Neural cell (in vitro differentiated cells): ENCODE data around the gene DHX40.

Experiments
- EZH2 ChIP-seq: fragments of 200-600, 300-800 bp; shearing (Covaris generic), sonication (generic); IDR thresholded peaks from 2 replicates; pipeline ENCODE4 v1.6.1; 2014; ENCODE audit warnings: antibody characterized with exemption, low read length, borderline replicate concordance, mild to moderate bottlenecking; ENCODE audit not compliant: insufficient read depth, poor library complexity, severe bottlenecking
- POLR2AphosphoS5 ChIP-seq: IDR thresholded peaks from 2 replicates; pipeline ENCODE4 v1.6.1; 2012
- SMC3 ChIP-seq: fragments of 450-650 bp; conservative IDR thresholded peaks from 2 replicates; pipeline ENCODE4 v1.6.1; 2014; ENCODE audit warnings: antibody characterized with exemption, mild to moderate bottlenecking, moderate library complexity; ENCODE audit not compliant: poor library complexity
- TAF1 ChIP-seq: IDR thresholded peaks from 2 replicates; pipeline ENCODE4 v1.6.1; 2012; ENCODE audit warnings: low read depth
- TF ChIP-seq, protein P1 (sequence below): fragments of 450-650 bp; IDR thresholded peaks from 2 replicates; pipeline ENCODE4 v1.5.1; 2014; ENCODE audit warnings: antibody characterized with exemption, mild to moderate bottlenecking, moderate library complexity; ENCODE audit not compliant: poor library complexity, severe bottlenecking

DNA sequence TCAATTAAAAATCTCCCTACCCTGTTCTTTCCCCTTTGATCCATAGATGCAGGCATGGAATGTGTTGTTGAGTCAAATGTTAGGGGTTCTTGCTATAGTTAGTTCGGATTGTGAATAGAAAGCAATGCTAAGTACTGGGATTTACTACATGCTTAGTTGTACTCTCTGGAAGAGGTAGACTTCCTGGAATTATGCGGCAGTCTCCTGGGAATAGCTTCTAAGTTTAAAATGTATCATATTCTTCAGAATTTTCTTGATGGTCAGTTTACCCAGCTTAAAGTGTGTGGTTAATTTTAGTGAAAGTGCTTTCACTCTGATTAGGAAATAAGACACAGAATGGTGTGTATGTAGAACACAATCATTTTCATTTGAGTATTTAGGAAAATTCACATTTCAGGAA, 57.7 kb downstream of the DHX40 start:
- TF ChIP-seq, protein P1, sequence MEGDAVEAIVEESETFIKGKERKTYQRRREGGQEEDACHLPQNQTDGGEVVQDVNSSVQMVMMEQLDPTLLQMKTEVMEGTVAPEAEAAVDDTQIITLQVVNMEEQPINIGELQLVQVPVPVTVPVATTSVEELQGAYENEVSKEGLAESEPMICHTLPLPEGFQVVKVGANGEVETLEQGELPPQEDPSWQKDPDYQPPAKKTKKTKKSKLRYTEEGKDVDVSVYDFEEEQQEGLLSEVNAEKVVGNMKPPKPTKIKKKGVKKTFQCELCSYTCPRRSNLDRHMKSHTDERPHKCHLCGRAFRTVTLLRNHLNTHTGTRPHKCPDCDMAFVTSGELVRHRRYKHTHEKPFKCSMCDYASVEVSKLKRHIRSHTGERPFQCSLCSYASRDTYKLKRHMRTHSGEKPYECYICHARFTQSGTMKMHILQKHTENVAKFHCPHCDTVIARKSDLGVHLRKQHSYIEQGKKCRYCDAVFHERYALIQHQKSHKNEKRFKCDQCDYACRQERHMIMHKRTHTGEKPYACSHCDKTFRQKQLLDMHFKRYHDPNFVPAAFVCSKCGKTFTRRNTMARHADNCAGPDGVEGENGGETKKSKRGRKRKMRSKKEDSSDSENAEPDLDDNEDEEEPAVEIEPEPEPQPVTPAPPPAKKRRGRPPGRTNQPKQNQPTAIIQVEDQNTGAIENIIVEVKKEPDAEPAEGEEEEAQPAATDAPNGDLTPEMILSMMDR, result no peak
- TF ChIP-seq EZH2 (no peak), SMC3 (no peak), POLR2AphosphoS5 (no peak), TAF1 (no peak)
